Measurements from ENCODE around the gene TXNIP. TPM values are rescaled to one million over a fixed set of nuclear protein-coding genes. Genes with fewer than 3 reads are reported as not detected.

The TXNIP gene
- polyA plus RNA-seq, 1 of the 3 experiments (the other 2 are of a cell fraction) = 44.6 TPM

- Histone ChIP-seq H3K27ac (ENCODE audit: low read depth in 2 of 2, low read length in 1 of 2) (peak overlapping the region in 1 of 2 experiments; percentile 39; a peak in 1 of 4 replicates), H3K4me1 (ENCODE audit: control insufficient read depth in 1 of 2, insufficient read depth in 2 of 2, low read depth in 1 of 2, low read length in 1 of 2) (peaks cover 9 to 27% of the 10 kb centered on the region in 2 experiments; a peak in 3 of 4 replicates), H3K9me3 (no peaks in the 10 kb centered on the region), H3K79me2 (ENCODE audit: insufficient read depth) (peaks cover 36% of the 10 kb centered on the region), H3K4me3 (ENCODE audit: low read depth in 2 of 2, low read length in 1 of 2) (peak overlapping the region in 1 of 2 experiments; percentile 90; a peak in 2 of 4 replicates), H2AFZ (ENCODE audit: low read depth) (no peak overlapping the region), H3F3A (replicated peaks; ENCODE audit: insufficient read depth) (peaks cover 23% of the 10 kb centered on the region), H3K4me2 (peak overlapping the region; percentile 86; the same call in 1 of the 2 replicates), H4K20me1 (ENCODE audit: insufficient read depth) (peaks cover 38% of the 10 kb centered on the region), H3K36me3 (replicated peaks in 1 of 2; ENCODE audit: control insufficient read depth in 1 of 2, insufficient read depth in 2 of 2, low read length in 1 of 2) (peaks cover 29 to 33% of the 10 kb centered on the region in 2 experiments), H3K27me3 (ENCODE audit: insufficient read depth) (no peaks in the 10 kb centered on the region), H3K9ac (no peak overlapping the region; the same call in 1 of the 2 replicates), H3K9me2 (no peaks in the 10 kb centered on the region)
- TF ChIP-seq POLR2AphosphoS5 (IDR thresholded peaks at IDR 0.05; ENCODE audit: low read depth, low read length) (peak; percentile 57; the same call in 1 of the 2 replicates), CTCF (IDR thresholded peaks at IDR 0.05) (no peak), TCF12 (IDR thresholded peaks at IDR 0.05) (no peak)
- TF ChIP-seq, protein P1, sequence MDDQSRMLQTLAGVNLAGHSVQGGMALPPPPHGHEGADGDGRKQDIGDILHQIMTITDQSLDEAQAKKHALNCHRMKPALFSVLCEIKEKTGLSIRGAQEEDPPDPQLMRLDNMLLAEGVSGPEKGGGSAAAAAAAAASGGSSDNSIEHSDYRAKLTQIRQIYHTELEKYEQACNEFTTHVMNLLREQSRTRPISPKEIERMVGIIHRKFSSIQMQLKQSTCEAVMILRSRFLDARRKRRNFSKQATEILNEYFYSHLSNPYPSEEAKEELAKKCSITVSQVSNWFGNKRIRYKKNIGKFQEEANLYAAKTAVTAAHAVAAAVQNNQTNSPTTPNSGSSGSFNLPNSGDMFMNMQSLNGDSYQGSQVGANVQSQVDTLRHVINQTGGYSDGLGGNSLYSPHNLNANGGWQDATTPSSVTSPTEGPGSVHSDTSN (IDR thresholded peaks at IDR 0.05) = no peak
- DNase-seq = no peak
- ChIA-PET CTCF (interaction anchor here (0.7 to 10.6 kb wide), 5 partner anchors 10 to 146 kb away, joined by 3 to 99 read pairs (median 5); partner anchors contain the start of gene NUDT17), POLR2A (interaction anchor here (1.4 kb wide), 1 partner anchor 12 kb away, joined by 5 read pairs; no protein-coding TSS in a partner anchor)
- WGBS (ENCODE audit: low lambda C conversion rate) = 94% methylated on average over 10 of the region's 10 CpGs
These were observed 4.5 kb downstream of the TXNIP start for GRCh38 chr1:145991735-145992412.

DNA sequence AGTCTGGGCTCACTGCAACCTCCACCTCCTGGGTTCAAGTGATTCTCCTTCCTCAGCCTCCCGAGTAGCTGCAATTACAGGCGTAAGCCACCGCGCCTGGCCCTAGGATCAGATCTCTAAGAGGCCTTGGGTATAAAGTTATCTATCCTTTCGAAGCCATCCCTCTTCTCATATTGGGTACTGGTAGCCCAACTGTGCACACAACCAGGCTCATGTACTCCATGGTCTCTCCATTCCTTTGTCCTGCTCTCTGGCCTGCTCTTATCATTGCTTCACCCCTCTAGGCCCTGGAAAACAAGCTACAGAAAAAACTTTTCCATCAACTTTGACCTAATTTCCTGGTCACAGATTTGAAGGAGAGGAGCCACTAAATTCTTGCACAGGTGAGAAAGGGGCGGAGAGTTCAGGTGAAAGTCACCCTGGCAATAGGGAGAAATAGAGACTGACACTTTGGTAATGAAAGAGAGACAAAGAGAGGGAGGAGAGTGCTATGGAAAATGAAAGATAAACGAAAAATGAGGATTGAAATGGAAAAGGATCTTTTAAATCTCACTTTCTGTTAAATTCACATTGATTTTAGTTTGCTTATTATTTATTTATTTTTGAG lies 6.0 kb downstream of the TXNIP start:
- DNase-seq = no peak
- POLR2A ChIA-PET = no interaction called here
- TF ChIP-seq, protein P2, sequence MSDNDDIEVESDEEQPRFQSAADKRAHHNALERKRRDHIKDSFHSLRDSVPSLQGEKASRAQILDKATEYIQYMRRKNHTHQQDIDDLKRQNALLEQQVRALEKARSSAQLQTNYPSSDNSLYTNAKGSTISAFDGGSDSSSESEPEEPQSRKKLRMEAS (IDR thresholded peaks at IDR 0.05; ENCODE audit: low read depth) = no peak
- TF ChIP-seq EZH2phosphoT487 (IDR thresholded peaks at IDR 0.05; ENCODE audit: borderline replicate concordance, low read depth) (no peak), POLR2AphosphoS5 (IDR thresholded peaks at IDR 0.05; ENCODE audit: low read depth, low read length) (no peak), SMC3 (IDR thresholded peaks at IDR 0.05; ENCODE audit: low read depth, low read length) (no peak), CTCF (IDR thresholded peaks at IDR 0.05) (no peak), RAD21 (IDR thresholded peaks at IDR 0.05; ENCODE audit: low read length) (no peak), TEAD4 (IDR thresholded peaks at IDR 0.05; ENCODE audit: borderline replicate concordance, insufficient read depth) (no peak), GATA2 (CRISPR knock-in tag; IDR thresholded peaks at IDR 0.05) (no peak), ELF1 (IDR thresholded peaks at IDR 0.05) (no peak), GABPA (IDR thresholded peaks at IDR 0.05; ENCODE audit: low read depth) (no peak), RXRA (IDR thresholded peaks at IDR 0.05; ENCODE audit: borderline replicate concordance, low read depth) (no peak), JUND (IDR thresholded peaks at IDR 0.05) (no peak)
- TF ChIP-seq, protein P3, sequence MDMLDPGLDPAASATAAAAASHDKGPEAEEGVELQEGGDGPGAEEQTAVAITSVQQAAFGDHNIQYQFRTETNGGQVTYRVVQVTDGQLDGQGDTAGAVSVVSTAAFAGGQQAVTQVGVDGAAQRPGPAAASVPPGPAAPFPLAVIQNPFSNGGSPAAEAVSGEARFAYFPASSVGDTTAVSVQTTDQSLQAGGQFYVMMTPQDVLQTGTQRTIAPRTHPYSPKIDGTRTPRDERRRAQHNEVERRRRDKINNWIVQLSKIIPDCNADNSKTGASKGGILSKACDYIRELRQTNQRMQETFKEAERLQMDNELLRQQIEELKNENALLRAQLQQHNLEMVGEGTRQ (IDR thresholded peaks at IDR 0.05; ENCODE audit: borderline replicate concordance, low read depth, low read length) = no peak
- TF ChIP-seq, protein P4, sequence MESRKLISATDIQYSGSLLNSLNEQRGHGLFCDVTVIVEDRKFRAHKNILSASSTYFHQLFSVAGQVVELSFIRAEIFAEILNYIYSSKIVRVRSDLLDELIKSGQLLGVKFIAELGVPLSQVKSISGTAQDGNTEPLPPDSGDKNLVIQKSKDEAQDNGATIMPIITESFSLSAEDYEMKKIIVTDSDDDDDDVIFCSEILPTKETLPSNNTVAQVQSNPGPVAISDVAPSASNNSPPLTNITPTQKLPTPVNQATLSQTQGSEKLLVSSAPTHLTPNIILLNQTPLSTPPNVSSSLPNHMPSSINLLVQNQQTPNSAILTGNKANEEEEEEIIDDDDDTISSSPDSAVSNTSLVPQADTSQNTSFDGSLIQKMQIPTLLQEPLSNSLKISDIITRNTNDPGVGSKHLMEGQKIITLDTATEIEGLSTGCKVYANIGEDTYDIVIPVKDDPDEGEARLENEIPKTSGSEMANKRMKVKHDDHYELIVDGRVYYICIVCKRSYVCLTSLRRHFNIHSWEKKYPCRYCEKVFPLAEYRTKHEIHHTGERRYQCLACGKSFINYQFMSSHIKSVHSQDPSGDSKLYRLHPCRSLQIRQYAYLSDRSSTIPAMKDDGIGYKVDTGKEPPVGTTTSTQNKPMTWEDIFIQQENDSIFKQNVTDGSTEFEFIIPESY (IDR thresholded peaks at IDR 0.05; ENCODE audit: borderline replicate concordance, low read depth) = no peak

More for the DNA sequence above, 6.0 kb downstream of the TXNIP start:
- Histone ChIP-seq H3K27me3 (ENCODE audit: insufficient read depth) (no peaks in the 10 kb centered on the region), H2AFZ (ENCODE audit: low read depth) (no peak overlapping the region), H3K9me2 (no peaks in the 10 kb centered on the region), H3K79me2 (ENCODE audit: insufficient read depth) (peaks cover 26% of the 10 kb centered on the region), H3K36me3 (replicated peaks in 1 of 2; ENCODE audit: control insufficient read depth in 1 of 2, insufficient read depth in 2 of 2, low read length in 1 of 2) (peaks cover 29 to 33% of the 10 kb centered on the region in 2 experiments), H3K4me1 (ENCODE audit: control insufficient read depth in 1 of 2, insufficient read depth in 2 of 2, low read depth in 1 of 2, low read length in 1 of 2) (peaks cover 11 to 31% of the 10 kb centered on the region in 2 experiments), H3K27ac (ENCODE audit: low read depth in 2 of 2, low read length in 1 of 2) (no peak overlapping the region), H4K20me1 (ENCODE audit: insufficient read depth) (peaks cover 30% of the 10 kb centered on the region), H3K4me3 (ENCODE audit: low read depth in 2 of 2, low read length in 1 of 2) (no peak overlapping the region), H3K9ac (no peak overlapping the region), H3F3A (replicated peaks; ENCODE audit: insufficient read depth) (peaks cover 23% of the 10 kb centered on the region), H3K4me2 (no peak overlapping the region), H3K9me3 (no peaks in the 10 kb centered on the region)
- 83% methylated on average over 7 of the region's 7 CpGs for WGBS (ENCODE audit: low lambda C conversion rate)
- CTCF ChIA-PET = interaction anchor here (0.9 to 10.6 kb wide), 4 partner anchors 12 to 145 kb away, joined by 3 to 99 read pairs (median 10); partner anchors contain the start of gene NUDT17
